ENCODE data around the gene R3HDM4. TPM values are rescaled to one million over a fixed set of nuclear protein-coding genes. Genes with fewer than 3 reads are reported as not detected.
A peak's percentile ranks its signal among the peaks of the same experiment; 100 is the strongest.

R3HDM4 gene
- total and polyA plus RNA-seq, 9 of the 15 experiments (the other 6 are each of a cell fraction or from before 2014, with no cell fraction given), result 3.2 to 154 (median 59.0) TPM

DNA sequence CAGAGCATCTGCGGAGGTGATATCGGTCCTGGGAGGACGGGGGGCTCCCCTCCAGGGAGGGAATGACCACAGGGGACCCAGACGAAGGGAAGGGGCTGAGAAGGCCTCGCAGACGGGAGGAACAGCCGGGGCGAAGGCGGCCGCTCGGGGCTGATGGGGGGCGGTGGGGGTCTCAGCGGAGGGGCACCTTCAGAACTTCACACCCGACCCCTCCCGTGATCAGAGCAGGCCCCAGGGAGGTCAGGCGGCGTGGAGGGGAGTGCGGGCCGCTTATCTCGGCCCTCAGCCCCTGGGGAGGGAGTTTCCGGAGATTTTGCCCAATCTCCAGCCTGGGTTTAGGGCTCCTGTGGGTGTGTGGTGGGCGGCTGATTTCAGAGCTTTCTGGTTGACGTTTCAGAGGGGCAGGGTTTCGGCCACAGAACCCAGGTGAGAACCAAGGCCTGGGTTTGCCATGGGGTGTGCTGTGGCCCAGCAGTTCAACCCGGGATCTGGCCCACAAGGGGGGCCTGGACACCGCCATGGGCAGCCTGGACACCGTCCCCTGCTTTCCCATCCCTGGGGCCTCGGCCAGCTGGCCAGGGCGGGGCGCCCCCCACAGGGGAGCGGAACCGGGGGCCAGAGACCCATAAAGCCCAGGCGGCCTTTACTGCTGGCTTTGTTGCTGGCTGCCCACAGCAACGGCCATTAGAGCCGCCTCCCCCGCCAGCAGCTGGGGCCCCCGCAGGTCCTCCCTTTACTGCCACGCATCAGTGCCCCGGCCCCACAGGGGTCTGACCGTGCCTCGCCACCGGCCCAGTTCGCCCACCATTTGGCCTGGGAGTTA is 41.9 kb upstream of the R3HDM4 start (continued):
- TF ChIP-seq ZNF280A (IDR thresholded peaks at IDR 0.05; ENCODE audit: low read depth, partially characterized antibody) (no peak), L3MBTL2 (IDR thresholded peaks at IDR 0.05) (peak; percentile 56), U2AF1 (optimal IDR thresholded peaks at IDR 0.05; ENCODE audit: low read depth, low read length) (no peak), ZNF274 (IDR thresholded peaks at IDR 0.05; ENCODE audit: borderline replicate concordance, low read depth, low read length) (no peak), TRIM24 (IDR thresholded peaks at IDR 0.05) (peak in 1 of 2 experiments; percentile 41; a peak in 1 of 4 replicates), NUFIP1 (IDR thresholded peaks at IDR 0.05; ENCODE audit: partially characterized antibody) (no peak), CAMTA2 (CRISPR knock-in tag; conservative IDR thresholded peaks at IDR 0.05) (no peak), ZBTB8A (IDR thresholded peaks at IDR 0.05; ENCODE audit: partially characterized antibody) (no peak), CEBPG (CRISPR knock-in tag; IDR thresholded peaks at IDR 0.05) (no peak), CEBPG (tag; conservative IDR thresholded peaks at IDR 0.05 in 1 of 2, IDR thresholded peaks at IDR 0.05 in 1 of 2) (no peak), MTF1 (CRISPR knock-in tag; IDR thresholded peaks at IDR 0.05; ENCODE audit: borderline replicate concordance) (no peak), MCM5 (IDR thresholded peaks at IDR 0.05; ENCODE audit: low read depth) (no peak), MEF2A (IDR thresholded peaks at IDR 0.05; ENCODE audit: control insufficient read depth, low read depth, low read length) (no peak), U2AF2 (optimal IDR thresholded peaks at IDR 0.05; ENCODE audit: low read depth, low read length) (no peak), MYNN (IDR thresholded peaks at IDR 0.05) (peak; percentile 52; the same call in 1 of the 2 replicates), MYNN (CRISPR knock-in tag; IDR thresholded peaks at IDR 0.05) (no peak), ZNF444 (CRISPR knock-in tag; IDR thresholded peaks at IDR 0.05) (no peak), PRPF4 (IDR thresholded peaks at IDR 0.05; ENCODE audit: insufficient read depth, low read depth, low read length, poor library complexity, severe bottlenecking) (no peak), ZNF707 (CRISPR knock-in tag; conservative IDR thresholded peaks at IDR 0.05) (no peak), ASH1L (IDR thresholded peaks at IDR 0.05; ENCODE audit: borderline replicate concordance, low read depth, partially characterized antibody) (no peak), POLR2AphosphoS5 (IDR thresholded peaks at IDR 0.05; ENCODE audit: control insufficient read depth, insufficient read depth, low read depth, low read length) (peak; percentile 61; the same call in 1 of the 2 replicates)
- TF ChIP-seq, protein P1, sequence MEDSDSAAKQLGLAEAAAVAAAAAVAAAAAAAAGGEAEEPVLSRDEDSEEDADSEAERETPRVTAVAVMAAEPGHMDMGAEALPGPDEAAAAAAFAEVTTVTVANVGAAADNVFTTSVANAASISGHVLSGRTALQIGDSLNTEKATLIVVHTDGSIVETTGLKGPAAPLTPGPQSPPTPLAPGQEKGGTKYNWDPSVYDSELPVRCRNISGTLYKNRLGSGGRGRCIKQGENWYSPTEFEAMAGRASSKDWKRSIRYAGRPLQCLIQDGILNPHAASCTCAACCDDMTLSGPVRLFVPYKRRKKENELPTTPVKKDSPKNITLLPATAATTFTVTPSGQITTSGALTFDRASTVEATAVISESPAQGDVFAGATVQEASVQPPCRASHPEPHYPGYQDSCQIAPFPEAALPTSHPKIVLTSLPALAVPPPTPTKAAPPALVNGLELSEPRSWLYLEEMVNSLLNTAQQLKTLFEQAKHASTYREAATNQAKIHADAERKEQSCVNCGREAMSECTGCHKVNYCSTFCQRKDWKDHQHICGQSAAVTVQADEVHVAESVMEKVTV (CRISPR knock-in tag; IDR thresholded peaks at IDR 0.05), result no peak
- TF ChIP-seq, protein P2, sequence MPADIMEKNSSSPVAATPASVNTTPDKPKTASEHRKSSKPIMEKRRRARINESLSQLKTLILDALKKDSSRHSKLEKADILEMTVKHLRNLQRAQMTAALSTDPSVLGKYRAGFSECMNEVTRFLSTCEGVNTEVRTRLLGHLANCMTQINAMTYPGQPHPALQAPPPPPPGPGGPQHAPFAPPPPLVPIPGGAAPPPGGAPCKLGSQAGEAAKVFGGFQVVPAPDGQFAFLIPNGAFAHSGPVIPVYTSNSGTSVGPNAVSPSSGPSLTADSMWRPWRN (IDR thresholded peaks at IDR 0.05; ENCODE audit: low read depth), result no peak
- TF ChIP-seq, protein P3, sequence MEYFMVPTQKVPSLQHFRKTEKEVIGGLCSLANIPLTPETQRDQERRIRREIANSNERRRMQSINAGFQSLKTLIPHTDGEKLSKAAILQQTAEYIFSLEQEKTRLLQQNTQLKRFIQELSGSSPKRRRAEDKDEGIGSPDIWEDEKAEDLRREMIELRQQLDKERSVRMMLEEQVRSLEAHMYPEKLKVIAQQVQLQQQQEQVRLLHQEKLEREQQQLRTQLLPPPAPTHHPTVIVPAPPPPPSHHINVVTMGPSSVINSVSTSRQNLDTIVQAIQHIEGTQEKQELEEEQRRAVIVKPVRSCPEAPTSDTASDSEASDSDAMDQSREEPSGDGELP (CRISPR knock-in tag; IDR thresholded peaks at IDR 0.05; ENCODE audit: borderline replicate concordance), result peak; percentile 94

All from K562 (cell line).